OCI-LY1 (cell line): ENCODE data around the gene BBS9.

Source experiments
- H2AFZ ChIP-seq: fragments of 200-600 bp; sonication (generic), shearing (Covaris generic); 2 replicates; pipeline ENCODE4 v1.6.0; 2014; ENCODE audit warnings: antibody characterized with exemption, mild to moderate bottlenecking, low read length
- H3F3A ChIP-seq: fragments of 200-600 bp; sonication (generic), shearing (Covaris generic); 2 replicates; pipeline ENCODE4 v1.6.0; 2014; ENCODE audit warnings: mild to moderate bottlenecking, antibody characterized with exemption, low read length, moderate library complexity; ENCODE audit not compliant: insufficient read depth
- H3K27ac ChIP-seq: fragments of 200-600 bp; sonication (generic); 2 replicates; pipeline ENCODE4 v1.5.1; 2014; ENCODE audit warnings: low read length, mixed run types, mild to moderate bottlenecking, low read depth; ENCODE audit not compliant: poor library complexity, severe bottlenecking
- H3K27me3 ChIP-seq: fragments of 200-600 bp; sonication (generic); 2 replicates; pipeline ENCODE4 v1.6.0; 2014; ENCODE audit warnings: antibody characterized with exemption, mild to moderate bottlenecking, low read length, moderate library complexity; ENCODE audit not compliant: insufficient read depth
- H3K36me3 ChIP-seq: fragments of 200-600 bp; sonication (generic); 2 replicates; pipeline ENCODE4 v1.6.1; 2014; ENCODE audit warnings: mild to moderate bottlenecking, antibody characterized with exemption, low read length, moderate library complexity, mixed read lengths; ENCODE audit not compliant: insufficient read depth
- H3K4me1 ChIP-seq: fragments of 200-600 bp; sonication (generic); 2 replicates; pipeline ENCODE4 v1.5.1; 2014; ENCODE audit warnings: mild to moderate bottlenecking, low read length, moderate library complexity; ENCODE audit not compliant: insufficient read depth, severe bottlenecking
- H3K4me2 ChIP-seq: fragments of 200-600 bp; sonication (generic), shearing (Covaris generic); 2 replicates; pipeline ENCODE4 v1.6.1; 2014; ENCODE audit warnings: low read length
- H3K4me3 ChIP-seq: fragments of 200-600 bp; sonication (generic); 2 replicates; pipeline ENCODE4 v1.5.1; 2014; ENCODE audit warnings: low read length, low read depth, mild to moderate bottlenecking, mixed read lengths; ENCODE audit not compliant: poor library complexity, severe bottlenecking
- H3K79me2 ChIP-seq: fragments of 200-600 bp; shearing (Covaris generic); 2 replicates; pipeline ENCODE4 v1.6.1; 2016; ENCODE audit warnings: mixed run types, low read length, mixed read lengths; ENCODE audit not compliant: insufficient read depth
- H3K9ac ChIP-seq: fragments of 200-600 bp; sonication (generic), shearing (Covaris generic); 2 replicates; pipeline ENCODE4 v1.6.1; 2014; ENCODE audit warnings: mild to moderate bottlenecking, low read length, mixed read lengths
- H3K9me2 ChIP-seq: fragments of 200-600 bp; sonication (generic), shearing (Covaris generic); 2 replicates; pipeline ENCODE4 v1.6.1; 2014; ENCODE audit warnings: low read depth, mild to moderate bottlenecking, low read length, mixed read lengths
- H3K9me3 ChIP-seq: fragments of 200-600 bp; shearing (Covaris generic); 2 replicates; pipeline ENCODE4 v1.6.1; 2014; ENCODE audit warnings: low read length, mixed read lengths
- H4K20me1 ChIP-seq: fragments of 200-600 bp; sonication (generic), shearing (Covaris generic); 2 replicates; pipeline ENCODE4 v1.6.0; 2016; ENCODE audit warnings: mild to moderate bottlenecking, low read length; ENCODE audit not compliant: insufficient read depth
- CTCF ChIP-seq: fragments of 200-600 bp; sonication (generic), shearing (Covaris generic); IDR thresholded peaks from 2 replicates; pipeline ENCODE4 v1.5.1; 2017; ENCODE audit warnings: mild to moderate bottlenecking, antibody characterized with exemption, low read length, moderate library complexity, mixed read lengths
- EZH2 ChIP-seq: fragments of 200-600 bp; sonication (generic), shearing (Covaris generic); IDR thresholded peaks from 2 replicates; pipeline ENCODE4 v1.8.0; 2017; ENCODE audit warnings: borderline replicate concordance, mixed run types, mild to moderate bottlenecking, antibody characterized with exemption, low read length, moderate library complexity, mixed read lengths

Gene BBS9

GRCh38 chr7:33504266-33504665, 374.9 kb downstream of the BBS9 start:
- H3K4me1 ChIP-seq: no peaks in the 10 kb centered on the region

GRCh38 chr7:33509206-33509605, 379.8 kb downstream of the BBS9 start:
- TF ChIP-seq EZH2 (no peak), CTCF (no peak)
- Histone ChIP-seq H3K27ac (no peak overlapping the region), H3K9me3 (no peaks in the 10 kb centered on the region), H3K4me3 (no peak overlapping the region), H3K4me1 (no peaks in the 10 kb centered on the region), H4K20me1 (no peaks in the 10 kb centered on the region), H3K79me2 (no peaks in the 10 kb centered on the region), H3F3A (no peaks in the 10 kb centered on the region), H3K9ac (no peak overlapping the region), H3K36me3 (no peaks in the 10 kb centered on the region), H3K4me2 (no peak overlapping the region), H3K27me3 (no peaks in the 10 kb centered on the region), H3K9me2 (no peaks in the 10 kb centered on the region), H2AFZ (no peak overlapping the region)

More at GRCh38 chr7:33504266-33504665, 374.9 kb downstream of the BBS9 start:
- Histone ChIP-seq H3K9ac (no peak overlapping the region), H3K4me2 (no peak overlapping the region), H3K27me3 (no peaks in the 10 kb centered on the region), H3K9me2 (no peaks in the 10 kb centered on the region), H3K36me3 (no peaks in the 10 kb centered on the region), H2AFZ (no peak overlapping the region), H3F3A (no peaks in the 10 kb centered on the region), H3K27ac (no peak overlapping the region), H3K9me3 (no peaks in the 10 kb centered on the region), H3K79me2 (no peaks in the 10 kb centered on the region), H4K20me1 (no peaks in the 10 kb centered on the region), H3K4me3 (no peak overlapping the region)
- TF ChIP-seq EZH2: no peak
- TF ChIP-seq CTCF: no peak

GRCh38 chr7:33511778-33512177, 382.4 kb downstream of the BBS9 start:
- Histone ChIP-seq H3F3A (no peaks in the 10 kb centered on the region), H4K20me1 (no peaks in the 10 kb centered on the region), H3K4me1 (no peaks in the 10 kb centered on the region), H3K9ac (no peak overlapping the region), H3K36me3 (no peaks in the 10 kb centered on the region), H3K27me3 (no peaks in the 10 kb centered on the region), H3K4me3 (no peak overlapping the region), H3K27ac (no peak overlapping the region), H3K4me2 (no peak overlapping the region), H3K79me2 (no peaks in the 10 kb centered on the region), H3K9me2 (no peaks in the 10 kb centered on the region), H2AFZ (no peak overlapping the region), H3K9me3 (no peaks in the 10 kb centered on the region)
- TF ChIP-seq CTCF (no peak), EZH2 (no peak)
